Measurements from ENCODE around the gene RAPGEF4. TPM values are rescaled to one million over a fixed set of nuclear protein-coding genes. Genes with fewer than 3 reads are reported as not detected.

Gene RAPGEF4
- total and polyA plus RNA-seq, 2 of the 4 experiments (the other 2 are of a cell fraction) = 1.7 to 3.2 TPM

DNA sequence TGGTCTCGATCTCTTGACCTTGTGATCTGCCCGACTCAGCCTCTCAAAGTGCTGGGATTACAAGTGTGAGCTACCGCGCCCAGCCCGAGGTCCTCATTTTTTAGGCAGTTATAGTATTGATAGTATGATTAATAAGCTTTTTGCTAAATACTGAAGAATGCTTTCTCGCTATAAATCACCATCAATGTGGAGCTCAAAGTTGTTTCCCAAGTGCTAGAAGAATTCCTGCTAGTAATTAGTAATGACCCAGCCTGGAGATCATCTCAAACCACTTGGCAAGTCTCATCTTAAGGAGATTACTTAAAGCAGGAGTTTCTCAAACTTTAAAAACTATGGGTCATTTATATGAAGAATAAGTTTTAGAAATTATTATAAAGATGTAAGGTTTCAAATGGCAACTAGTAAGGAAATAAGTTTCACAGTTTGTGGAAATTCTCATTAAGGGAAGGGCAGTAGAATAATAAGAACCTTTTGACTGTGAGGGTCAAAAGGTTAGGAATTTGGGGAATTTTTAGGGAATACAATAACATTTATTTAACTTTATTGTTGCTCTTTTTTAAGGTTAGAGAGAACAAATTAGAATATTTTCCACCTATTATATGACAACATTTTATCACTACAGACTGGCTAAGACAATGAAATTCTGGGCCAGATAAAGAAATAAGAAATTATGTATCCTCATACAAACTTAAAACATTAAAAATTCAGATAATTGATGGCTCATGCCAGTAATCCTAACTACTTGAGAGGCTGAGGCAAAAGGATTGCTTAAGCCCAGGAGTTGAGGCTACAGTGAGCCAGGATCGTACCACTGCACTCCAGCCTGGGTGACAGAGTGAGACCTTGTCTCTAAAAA lies 191.4 kb downstream of the RAPGEF4 start:
- Histone ChIP-seq H2BK20ac (ENCODE audit: low read depth, low read length) (no peak overlapping the region), H3K4me2 (ENCODE audit: low read depth, low read length) (no peak overlapping the region), H3K9me3 (ENCODE audit: control insufficient read depth, insufficient read depth, low read length) (no peaks in the 10 kb centered on the region), H3K9ac (ENCODE audit: low read depth, low read length) (no peak overlapping the region), H3K18ac (ENCODE audit: low read depth, low read length) (no peak overlapping the region), H3K4me1 (ENCODE audit: control insufficient read depth, insufficient read depth, low read length) (peaks cover 7% of the 10 kb centered on the region), H3K27ac (ENCODE audit: insufficient read depth, low read length) (no peak overlapping the region), H3K4ac (ENCODE audit: low read depth, low read length) (no peak overlapping the region), H4K20me1 (ENCODE audit: insufficient read depth, low read length) (peaks cover 3% of the 10 kb centered on the region; the same call in 1 of the 2 replicates), H3K27me3 (ENCODE audit: control insufficient read depth, insufficient read depth, low read length) (no peaks in the 10 kb centered on the region), H2AK9ac (replicated peaks; ENCODE audit: low read depth, low read length, poor library complexity) (no peak overlapping the region), H2BK15ac (ENCODE audit: low read depth, low read length) (no peak overlapping the region), H3K36me3 (ENCODE audit: control insufficient read depth, insufficient read depth, low read length) (no peaks in the 10 kb centered on the region), H2BK5ac (ENCODE audit: low read depth, low read length, poor library complexity, severe bottlenecking) (no peak overlapping the region), H2BK120ac (ENCODE audit: low read depth, low read length) (no peak overlapping the region), H4K5ac (ENCODE audit: low read depth, low read length) (no peak overlapping the region), H2AFZ (replicated peaks; ENCODE audit: low read length, poor library complexity) (no peak overlapping the region), H3K79me1 (ENCODE audit: low read depth in 1 of 2, low read length in 2 of 2) (no peaks in the 10 kb centered on the region), H3K56ac (ENCODE audit: extremely low read depth, insufficient read depth, low read length) (no peak overlapping the region), H4K91ac (ENCODE audit: insufficient read depth, low read depth, low read length) (no peak overlapping the region), H3K4me3 (ENCODE audit: insufficient read depth, low read depth, low read length) (no peak overlapping the region), H2AK5ac (ENCODE audit: low read depth, low read length) (no peak overlapping the region), H4K8ac (ENCODE audit: low read depth in 2 of 2, low read length in 2 of 2) (no peak overlapping the region), H3K14ac (replicated peaks; ENCODE audit: low read depth, low read length) (no peak overlapping the region), H3K23ac (ENCODE audit: low read depth, low read length) (no peak overlapping the region), H3K9me1 (ENCODE audit: insufficient read depth, low read length) (no peaks in the 10 kb centered on the region)
- DNase-seq = no peak
- CTCF ChIA-PET = interaction anchor here (0.6 to 1.5 kb wide), 4 partner anchors 113 to 222 kb away, joined by 3 to 6 read pairs (median 3); no protein-coding TSS in a partner anchor
- intact Hi-C loops (cut with micrococcal nuclease) (no loop called here), dilution Hi-C loops (cut with HindIII; ENCODE audit: low sequenced_read_pairs, unreplicated experiment) (no loop called here), in situ Hi-C loops (cut with MboI; ENCODE audit: low sequenced_read_pairs) (no loop called here)
- no TSS peak for BruUV-seq (replicated peaks)
- no peak for ATAC-seq (ENCODE audit: low read depth)
- POLR2A ChIA-PET (ENCODE audit: unreplicated experiment) = no interaction called here
- TF ChIP-seq SMC3 (IDR thresholded peaks at IDR 0.05; ENCODE audit: low read depth, low read length) (no peak), POLR2A (IDR thresholded peaks at IDR 0.05; ENCODE audit: low read depth, low read length) (no peak), MXI1 (IDR thresholded peaks at IDR 0.05; ENCODE audit: borderline replicate concordance, low read depth, low read length) (no peak), CHD1 (IDR thresholded peaks at IDR 0.05; ENCODE audit: low read depth, low read length) (no peak)
- no CpG with 5 or more reads among the region's 7 CpGs for WGBS, 2 experiments (ENCODE audit: extremely low coverage in 2 of 2, insufficient read length in 1 of 2)

Data from IMR-90 (cell line).